GM21529 (cell line): Measurements from ENCODE around the gene DBF4.
"Not testable (repeated sequence)": the region's sequence is repeated elsewhere in the genome, so short reads cannot be mapped to it uniquely, and the experiment has no call there.

Experiments used
- ATAC-seq: cut with Tn5 transposase; IDR thresholded peaks from one replicate; pipeline ENCODE4 v1.9.1; 2021; ENCODE audit not compliant: unreplicated experiment

The DBF4 gene, protein sequence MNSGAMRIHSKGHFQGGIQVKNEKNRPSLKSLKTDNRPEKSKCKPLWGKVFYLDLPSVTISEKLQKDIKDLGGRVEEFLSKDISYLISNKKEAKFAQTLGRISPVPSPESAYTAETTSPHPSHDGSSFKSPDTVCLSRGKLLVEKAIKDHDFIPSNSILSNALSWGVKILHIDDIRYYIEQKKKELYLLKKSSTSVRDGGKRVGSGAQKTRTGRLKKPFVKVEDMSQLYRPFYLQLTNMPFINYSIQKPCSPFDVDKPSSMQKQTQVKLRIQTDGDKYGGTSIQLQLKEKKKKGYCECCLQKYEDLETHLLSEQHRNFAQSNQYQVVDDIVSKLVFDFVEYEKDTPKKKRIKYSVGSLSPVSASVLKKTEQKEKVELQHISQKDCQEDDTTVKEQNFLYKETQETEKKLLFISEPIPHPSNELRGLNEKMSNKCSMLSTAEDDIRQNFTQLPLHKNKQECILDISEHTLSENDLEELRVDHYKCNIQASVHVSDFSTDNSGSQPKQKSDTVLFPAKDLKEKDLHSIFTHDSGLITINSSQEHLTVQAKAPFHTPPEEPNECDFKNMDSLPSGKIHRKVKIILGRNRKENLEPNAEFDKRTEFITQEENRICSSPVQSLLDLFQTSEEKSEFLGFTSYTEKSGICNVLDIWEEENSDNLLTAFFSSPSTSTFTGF

DNA sequence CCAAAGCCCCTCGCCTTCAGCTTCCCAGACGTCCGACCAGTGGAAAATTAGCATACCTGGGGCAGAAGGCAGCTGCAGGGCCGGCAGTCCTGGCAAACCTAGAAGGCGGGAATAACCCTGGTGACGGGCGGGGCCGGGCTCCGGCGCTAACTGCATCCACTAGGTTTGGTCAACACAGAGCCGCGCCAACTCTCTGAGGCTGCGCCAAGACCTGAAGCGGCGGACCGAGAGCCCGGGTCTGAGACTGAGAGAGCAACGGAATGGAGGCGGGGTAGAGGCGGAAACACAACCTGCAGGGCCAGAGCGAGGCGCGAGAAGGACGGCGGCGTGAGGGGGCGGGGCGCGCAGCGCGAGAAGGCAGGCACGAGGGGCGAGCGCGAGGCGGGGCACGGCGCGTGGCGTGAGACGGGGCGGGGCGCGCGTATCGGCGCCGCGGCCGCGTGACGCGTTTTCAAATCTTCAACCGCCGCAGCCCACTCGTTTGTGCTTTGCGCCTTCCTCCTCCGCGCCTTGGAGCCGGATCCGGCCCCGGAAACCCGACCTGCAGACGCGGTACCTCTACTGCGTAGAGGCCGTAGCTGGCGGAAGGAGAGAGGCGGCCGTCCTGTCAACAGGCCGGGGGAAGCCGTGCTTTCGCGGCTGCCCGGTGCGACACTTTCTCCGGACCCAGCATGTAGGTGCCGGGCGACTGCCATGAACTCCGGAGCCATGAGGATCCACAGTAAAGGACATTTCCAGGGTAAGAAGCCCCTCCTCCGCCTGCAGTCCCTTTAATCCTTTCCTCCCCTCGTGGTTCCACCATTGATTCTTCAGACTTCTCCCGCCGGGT is at the start of gene DBF4, which contains the start of gene SLC25A40:
TSS of gene DBF4 (plus strand) at position 454 of the 829 bp plus-strand sequence. CDS start at position 694, 240 bp downstream.
TSS of gene SLC25A40 (minus strand) at position 321 of the 829 bp plus-strand sequence. CDS start 17,633 bp downstream, outside the sequence.
- ATAC-seq: peak; percentile 89

GRCh38 chr7:87828383-87828782 is 47.9 kb upstream of the DBF4 start:
- not testable (repeated sequence) for ATAC-seq

DNA sequence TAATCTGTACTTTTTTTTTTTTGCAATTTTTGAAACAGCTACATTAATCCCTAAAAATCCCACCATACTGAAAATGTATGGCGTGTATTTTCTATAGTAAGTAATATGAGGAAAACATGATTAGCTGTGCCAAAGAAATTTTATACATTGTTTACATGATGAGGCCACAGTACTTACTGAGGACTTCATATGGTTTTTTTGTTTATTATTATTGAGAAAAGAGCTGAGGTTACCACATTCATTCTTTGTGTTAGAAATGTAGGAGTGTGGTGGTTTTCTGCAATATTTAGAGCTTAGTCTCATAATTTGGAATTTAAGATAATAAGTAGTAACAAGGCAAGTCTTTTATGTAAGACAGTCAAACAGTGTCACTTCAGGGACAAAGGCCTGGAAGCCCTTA is 45.2 kb upstream of the DBF4 start:
- ATAC-seq: no peak

DNA sequence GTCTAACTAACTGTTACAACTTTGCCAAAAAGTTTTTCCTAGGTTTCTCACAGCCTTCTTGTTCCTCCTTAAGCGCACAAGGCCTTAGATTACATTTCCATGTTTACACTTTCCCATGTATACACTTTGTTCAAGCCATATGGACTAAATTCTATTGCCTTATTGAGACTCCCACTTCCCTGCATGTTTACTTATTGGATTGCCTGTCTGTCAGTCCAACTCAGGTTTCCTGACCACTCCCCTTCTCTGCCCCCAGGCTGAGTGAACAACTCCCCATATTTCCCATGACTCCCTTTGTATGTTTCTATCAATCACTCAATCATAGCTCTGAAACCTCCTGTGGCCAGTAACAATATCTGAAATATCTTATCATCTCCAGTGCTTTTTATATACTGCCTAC is 43.2 kb upstream of the DBF4 start:
- no peak for ATAC-seq

- no peak for ATAC-seq
Observed at GRCh38 chr7:87837597-87837996, 38.7 kb upstream of the DBF4 start.

DNA sequence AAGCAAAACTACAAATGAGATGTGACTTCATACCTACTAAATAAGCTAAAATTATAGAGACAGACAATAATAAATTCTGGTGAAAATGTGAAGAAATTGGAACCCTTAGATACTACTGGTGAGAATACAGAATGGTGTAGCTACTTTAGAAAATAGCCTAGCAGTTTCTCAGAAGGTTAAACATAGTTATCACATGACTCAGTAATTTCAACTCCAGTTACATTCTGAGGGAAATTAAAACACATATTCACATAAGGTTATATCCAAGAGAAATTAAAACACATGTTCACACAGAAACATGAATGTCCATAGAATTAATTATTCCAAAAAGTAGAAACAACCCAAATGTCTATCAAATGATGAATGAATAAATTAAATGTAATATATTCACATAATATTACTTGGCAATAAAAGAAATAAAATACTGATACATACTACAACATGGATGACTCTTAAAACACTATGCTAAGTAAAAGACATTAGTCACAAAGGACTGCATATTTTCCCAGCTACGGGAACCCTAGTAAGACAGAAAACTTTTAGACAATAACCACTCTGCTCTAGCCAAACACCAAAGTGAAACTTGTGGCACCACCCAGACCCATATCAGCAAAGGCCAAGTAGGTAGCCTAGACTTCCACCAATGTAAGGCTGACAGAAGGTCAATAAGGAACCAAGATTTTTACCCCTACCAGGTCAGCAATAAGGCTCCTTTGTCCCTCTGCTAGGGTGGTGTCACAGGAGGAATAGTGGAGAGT is 25.3 kb upstream of the DBF4 start:
- ATAC-seq: no peak

DNA sequence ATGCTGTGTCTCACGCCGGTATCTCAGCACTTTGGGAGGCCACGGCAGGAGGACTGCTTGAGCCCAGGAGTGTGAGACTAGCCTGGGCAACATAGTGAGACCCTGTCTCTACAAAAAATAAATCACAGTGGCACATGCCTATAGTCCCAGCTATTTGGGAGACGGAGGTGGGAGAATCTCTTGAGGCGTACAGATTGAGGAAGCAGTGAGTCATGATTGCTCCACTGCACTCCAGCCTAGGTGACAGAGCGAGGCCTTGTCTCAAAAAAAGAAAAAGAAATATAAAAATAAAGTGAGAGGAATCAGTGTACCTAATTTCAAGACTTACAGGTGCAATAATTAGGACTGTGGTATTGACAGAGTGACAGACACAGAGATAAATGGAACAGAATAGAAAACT is 24.0 kb upstream of the DBF4 start:
- no peak for ATAC-seq

GRCh38 chr7:87853237-87853864 is 22.9 kb upstream of the DBF4 start:
- ATAC-seq: no peak

GRCh38 chr7:87858417-87859100 is 17.7 kb upstream of the DBF4 start:
- no peak for ATAC-seq

DNA sequence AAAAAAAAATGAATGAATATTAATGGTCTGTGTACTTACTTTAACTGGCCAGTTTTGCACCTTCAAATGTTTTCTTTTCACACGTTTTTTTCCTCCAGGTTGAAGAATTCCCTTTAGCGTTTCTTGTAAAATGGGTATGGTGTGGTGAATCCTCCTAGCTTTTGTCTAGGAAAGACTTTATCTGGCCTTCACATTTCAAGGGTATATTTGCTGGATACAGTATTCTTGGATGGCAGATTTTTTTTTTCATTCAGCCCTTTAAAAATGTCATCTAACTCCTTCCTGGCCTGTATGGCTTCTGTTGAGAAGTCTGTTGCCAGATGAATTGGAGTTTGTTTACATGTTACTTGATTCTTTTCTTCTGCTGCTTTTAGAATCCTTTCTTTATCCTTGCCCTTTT is 10.2 kb upstream of the DBF4 start:
- no peak for ATAC-seq

DNA sequence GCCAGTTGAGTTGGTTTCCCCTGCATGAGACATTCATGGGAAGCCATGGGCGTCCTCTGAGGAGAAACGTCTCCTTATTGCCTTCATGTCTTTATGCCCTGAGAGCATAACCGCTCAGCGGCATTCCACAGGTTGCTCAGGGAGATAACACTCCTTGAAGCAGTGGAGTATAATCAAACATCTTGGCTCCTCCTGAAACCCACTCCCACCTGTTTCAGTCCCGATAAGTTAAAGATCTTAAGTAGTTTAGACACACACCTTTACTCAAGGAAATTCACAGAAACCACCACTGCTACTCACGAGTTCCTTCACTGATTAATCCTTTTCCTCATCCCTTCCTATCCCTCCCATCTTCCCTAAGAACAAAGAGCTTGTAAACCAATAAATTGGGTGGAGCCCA is 9.8 kb upstream of the DBF4 start:
- not testable (repeated sequence) for ATAC-seq

DNA sequence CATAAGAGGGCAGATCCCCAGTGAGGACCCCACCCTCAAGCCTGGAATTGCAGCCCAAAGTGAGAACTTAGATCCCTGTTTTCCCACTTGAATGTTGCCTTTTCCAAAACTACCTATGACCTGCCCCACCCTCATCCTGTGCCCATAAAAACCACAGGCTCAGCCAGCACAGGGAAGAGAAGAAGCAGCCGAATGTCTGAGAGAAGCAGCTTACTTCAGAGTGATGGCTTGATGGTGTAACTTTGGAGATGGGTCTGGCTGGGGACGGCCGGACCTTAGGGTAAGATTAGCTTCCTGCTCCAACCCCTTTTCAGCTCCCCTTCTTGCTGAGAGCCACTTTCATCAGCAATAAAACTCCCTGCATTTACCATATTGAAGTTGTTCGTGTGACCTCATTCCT is 5.8 kb upstream of the DBF4 start:
- no peak for ATAC-seq

DNA sequence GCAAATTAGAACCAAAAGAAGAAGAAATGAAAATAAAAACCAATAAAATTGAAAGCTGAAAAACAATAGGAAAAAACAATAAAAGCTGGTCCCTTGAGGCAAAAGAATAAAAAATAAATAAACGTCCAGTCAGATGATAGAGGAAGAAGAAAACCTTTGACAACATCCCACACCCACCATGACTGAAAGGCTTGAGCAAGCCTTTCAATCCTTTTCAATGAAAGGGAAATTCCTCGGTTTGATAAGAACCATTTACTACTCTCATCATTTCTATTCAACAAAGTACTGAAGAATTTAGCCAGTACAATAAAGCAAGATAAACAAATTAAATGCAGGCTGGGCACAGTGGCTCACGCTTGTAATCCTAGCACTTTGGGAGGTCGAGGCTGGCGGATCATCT is 3.9 kb upstream of the DBF4 start:
- no peak for ATAC-seq

DNA sequence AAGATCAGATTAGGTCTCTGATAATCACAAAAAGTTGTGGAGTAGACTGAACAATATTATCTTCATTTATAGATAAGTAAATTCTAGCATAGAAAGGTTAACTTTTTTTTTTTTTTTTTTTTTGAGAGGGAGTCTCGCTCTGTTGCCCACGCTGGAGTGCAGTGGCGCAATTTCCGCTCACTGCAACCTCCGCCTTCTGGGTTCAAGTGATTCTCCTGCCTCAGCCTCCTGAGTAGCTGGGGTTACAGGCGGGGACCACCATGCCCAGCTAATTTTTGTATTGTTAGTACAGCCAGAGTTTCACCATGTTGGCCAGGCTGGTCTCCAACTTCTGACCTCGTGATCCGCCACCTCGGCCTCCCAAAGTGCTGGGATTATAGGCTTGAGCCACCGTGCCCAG is 3.0 kb upstream of the DBF4 start:
- not testable (repeated sequence) for ATAC-seq

- no peak for ATAC-seq
Observed at GRCh38 chr7:87874066-87874465, 2.2 kb upstream of the DBF4 start.

- peak; percentile 14 for ATAC-seq
Observed at GRCh38 chr7:87875151-87876039, 898 bp upstream of the DBF4 start.

DNA sequence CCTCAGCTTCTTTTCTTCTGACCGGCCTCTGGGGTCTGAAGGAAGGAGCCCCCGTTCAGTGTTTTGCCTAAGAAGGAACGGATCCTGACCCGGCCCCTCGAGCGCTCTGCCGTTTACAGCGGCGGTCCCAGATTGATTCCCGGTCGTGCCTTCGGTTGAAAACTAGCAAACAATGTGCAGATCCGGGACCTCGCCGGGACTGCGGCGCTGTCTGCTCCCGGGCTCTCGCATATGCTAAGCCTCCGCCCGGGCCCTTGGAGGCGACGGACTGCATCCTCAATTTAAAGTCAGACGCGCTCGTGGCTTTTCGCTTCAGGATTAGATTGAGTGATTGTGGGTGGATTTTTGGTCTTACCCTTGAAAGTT is 559 bp downstream of the DBF4 start:
- ATAC-seq: peak; percentile 11

- ATAC-seq: no peak
Observed at GRCh38 chr7:87877366-87878040, 1.2 kb downstream of the DBF4 start.
